Neural progenitor cell (in vitro differentiated cells): ENCODE measurements around the gene PTPRU. TPM values are rescaled to one million over a fixed set of nuclear protein-coding genes. Genes with fewer than 3 reads are reported as not detected.

Experiments
- DNase-seq: peaks from one replicate; pipeline ENCODE4 v3.0.0-alpha.2; 2016; ENCODE audit warnings: low spot score
- H2AFZ ChIP-seq: fragments of 200-600 bp; sonication (generic); replicated peaks from 2 replicates; pipeline ENCODE4 v1.6.1; 2016; ENCODE audit warnings: antibody characterized with exemption
- H3F3A ChIP-seq: fragments of 200-600 bp; sonication (generic); 2 replicates; pipeline ENCODE4 v1.6.1; 2016; ENCODE audit warnings: antibody characterized with exemption, low read depth
- H3K27ac ChIP-seq: fragments of 200-600 bp; sonication (generic); 2 replicates; pipeline ENCODE4 v1.5.1; 2016; ENCODE audit warnings: mild to moderate bottlenecking
- H3K27me3 ChIP-seq: fragments of 200-600 bp; sonication (generic); 2 replicates; pipeline ENCODE4 v1.6.1; 2016; ENCODE audit warnings: mild to moderate bottlenecking, moderate library complexity
- H3K36me3 ChIP-seq: fragments of 200-600 bp; sonication (generic); 2 replicates; pipeline ENCODE4 v1.5.1; 2016
- H3K4me1 ChIP-seq: fragments of 200-600 bp; sonication (generic); 2 replicates; pipeline ENCODE4 v1.6.1; 2016; ENCODE audit warnings: mixed run types
- H3K4me2 ChIP-seq: fragments of 200-600 bp; sonication (generic); 2 replicates; pipeline ENCODE4 v1.6.1; 2016
- H3K4me3 ChIP-seq: fragments of 200-600 bp; sonication (generic); 2 replicates; pipeline ENCODE4 v1.5.1; 2016
- H3K79me2 ChIP-seq: fragments of 200-600 bp; sonication (generic); 2 replicates; pipeline ENCODE4 v1.6.1; 2016; ENCODE audit warnings: low read depth
- H3K9ac ChIP-seq: fragments of 200-600 bp; sonication (generic); 2 replicates; pipeline ENCODE4 v1.6.1; 2016
- H3K9me3 ChIP-seq: fragments of 200-600 bp; sonication (generic); 2 replicates; pipeline ENCODE4 v1.5.1; 2016; ENCODE audit warnings: low read depth
- H4K20me1 ChIP-seq: fragments of 200-600 bp; sonication (generic); 2 replicates; pipeline ENCODE4 v1.6.1; 2016; ENCODE audit warnings: low read depth
- H3K27ac Mint-ChIP-seq: 3 replicates; pipeline ENCODE4 v1.8.0; 2021; ENCODE audit warnings: mixed read lengths
- H3K27me3 Mint-ChIP-seq: 2 replicates; pipeline ENCODE4 v1.8.0; 2022; ENCODE audit warnings: low read depth, mild to moderate bottlenecking, inconsistent platforms, moderate library complexity, mixed read lengths; ENCODE audit not compliant: insufficient read depth
- H3K36me3 Mint-ChIP-seq: 3 replicates; pipeline ENCODE4 v1.8.0; 2021; ENCODE audit warnings: mixed read lengths
- H3K4me1 Mint-ChIP-seq: 3 replicates; pipeline ENCODE4 v1.8.0; 2021; ENCODE audit warnings: mixed read lengths
- H3K4me3 Mint-ChIP-seq: 3 replicates; pipeline ENCODE4 v1.8.0; 2021; ENCODE audit warnings: mild to moderate bottlenecking, moderate library complexity, mixed read lengths
- H3K9me3 Mint-ChIP-seq: 3 replicates; pipeline ENCODE4 v1.8.0; 2020; ENCODE audit warnings: mixed read lengths
- CTCF ChIP-seq: fragments of 200-600 bp; sonication (generic); IDR thresholded peaks from 2 replicates; pipeline ENCODE4 v1.5.1; 2017; ENCODE audit warnings: antibody characterized with exemption, mild to moderate bottlenecking
- EZH2 ChIP-seq: fragments of 200-600 bp; sonication (generic); IDR thresholded peaks from 2 replicates; pipeline ENCODE4 v1.6.1; 2017; ENCODE audit warnings: antibody characterized with exemption, mild to moderate bottlenecking, moderate library complexity
- EZH2phosphoT487 ChIP-seq: fragments of 200-600 bp; sonication (generic); IDR thresholded peaks from 2 replicates; pipeline ENCODE4 v1.6.1; 2017; ENCODE audit warnings: antibody characterized with exemption
- total RNA-seq: library from RNA; depleted of rRNA; stranded (reverse); fragments of >200 nt; gene quantifications from 2 replicates; pipeline ENCODE4 v1.2.3, GENCODE V29; 2015; ENCODE audit warnings: low replicate concordance

PTPRU gene
- total RNA-seq, 1 donor from 2014 or later, result 29.5 TPM

- Mint-ChIP-seq H3K4me3 (no peak overlapping the region), H3K36me3 (peaks cover 5% of the 10 kb centered on the region), H3K27me3 (peaks cover 2% of the 10 kb centered on the region), H3K4me1 (peaks cover 16% of the 10 kb centered on the region), H3K27ac (no peak overlapping the region), H3K9me3 (no peaks in the 10 kb centered on the region)
- peaks cover 6% of the 10 kb centered on the region for H3K4me1 ChIP-seq
- H3K9ac ChIP-seq, result no peak overlapping the region
- H3F3A ChIP-seq, result peaks cover 13% of the 10 kb centered on the region
- no peaks in the 10 kb centered on the region for H3K36me3 ChIP-seq
- no peaks in the 10 kb centered on the region for H3K27me3 ChIP-seq
- H3K27ac ChIP-seq, result no peak overlapping the region
- no peaks in the 10 kb centered on the region for H4K20me1 ChIP-seq
- TF ChIP-seq CTCF, result no peak
- no peak for TF ChIP-seq EZH2
- TF ChIP-seq EZH2phosphoT487, result no peak
- no peak overlapping the region for H3K4me3 ChIP-seq
- H3K9me3 ChIP-seq, result no peaks in the 10 kb centered on the region
- H3K79me2 ChIP-seq, result no peaks in the 10 kb centered on the region
- H3K4me2 ChIP-seq, result no peak overlapping the region
- no peak for DNase-seq
- H2AFZ ChIP-seq, result no peak overlapping the region
Measured at GRCh38 chr1:29278124-29278523, 41.8 kb downstream of the PTPRU start.

DNA sequence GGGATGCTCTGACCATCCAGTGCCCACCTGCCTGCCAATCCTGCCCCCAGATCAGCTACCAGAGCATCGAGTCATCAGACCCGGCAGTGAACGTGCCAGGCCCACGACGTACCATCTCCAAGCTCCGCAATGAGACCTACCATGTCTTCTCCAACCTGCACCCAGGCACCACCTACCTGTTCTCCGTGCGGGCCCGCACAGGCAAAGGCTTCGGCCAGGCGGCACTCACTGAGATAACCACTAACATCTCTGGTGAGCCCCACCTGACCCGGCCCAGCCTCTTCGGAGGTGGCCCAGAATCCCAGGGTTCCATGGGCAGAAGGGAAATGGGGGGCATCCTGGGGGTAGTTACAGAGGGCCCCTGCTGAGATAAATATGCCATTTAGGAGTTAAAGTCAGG is 43.1 kb downstream of the PTPRU start:
- H3K9ac ChIP-seq, result no peak overlapping the region
- no peak overlapping the region for H3K4me2 ChIP-seq
- no peaks in the 10 kb centered on the region for H4K20me1 ChIP-seq
- H2AFZ ChIP-seq, result no peak overlapping the region
- no peaks in the 10 kb centered on the region for H3K79me2 ChIP-seq
- H3K27ac ChIP-seq, result no peak overlapping the region
- H3K4me3 Mint-ChIP-seq, result no peak overlapping the region
- no peaks in the 10 kb centered on the region for H3K9me3 Mint-ChIP-seq
- H3K4me1 Mint-ChIP-seq, result peaks cover 26% of the 10 kb centered on the region
- no peak overlapping the region for H3K27ac Mint-ChIP-seq
- peaks cover 16% of the 10 kb centered on the region for H3K4me1 ChIP-seq
- TF ChIP-seq EZH2phosphoT487 (no peak), EZH2 (no peak), CTCF (no peak)
- no peak for DNase-seq
- no peak overlapping the region for H3K4me3 ChIP-seq
- peaks cover 4% of the 10 kb centered on the region for H3K27me3 Mint-ChIP-seq
- H3F3A ChIP-seq, result peaks cover 23% of the 10 kb centered on the region
- H3K27me3 ChIP-seq, result no peaks in the 10 kb centered on the region
- no peaks in the 10 kb centered on the region for H3K9me3 ChIP-seq
- peaks cover 5% of the 10 kb centered on the region for H3K36me3 Mint-ChIP-seq
- no peaks in the 10 kb centered on the region for H3K36me3 ChIP-seq

DNA sequence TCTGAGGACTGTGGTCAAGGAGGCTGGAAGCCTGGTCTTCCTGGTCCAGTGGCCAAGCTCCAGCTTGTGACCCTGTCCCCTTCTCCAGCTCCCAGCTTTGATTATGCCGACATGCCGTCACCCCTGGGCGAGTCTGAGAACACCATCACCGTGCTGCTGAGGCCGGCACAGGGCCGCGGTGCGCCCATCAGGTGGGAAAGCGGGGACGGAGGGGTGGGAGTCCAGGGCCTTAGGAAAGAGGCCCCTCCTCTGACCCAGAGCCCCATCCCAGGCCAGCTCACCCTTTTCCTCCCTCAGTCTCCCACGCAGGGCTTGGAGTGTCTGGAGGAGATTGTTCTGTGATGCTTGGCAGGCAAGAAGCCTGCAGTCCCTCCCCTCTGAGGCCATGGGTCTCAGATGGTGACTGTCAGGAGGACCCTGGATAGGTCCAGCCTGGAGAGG is 43.6 kb downstream of the PTPRU start:
- no peak for DNase-seq
- no peak overlapping the region for H2AFZ ChIP-seq
- no peaks in the 10 kb centered on the region for H3K9me3 Mint-ChIP-seq
- H3K9ac ChIP-seq, result no peak overlapping the region
- H3K27me3 ChIP-seq, result no peaks in the 10 kb centered on the region
- H3K27ac Mint-ChIP-seq, result no peak overlapping the region
- peaks cover 17% of the 10 kb centered on the region for H3K4me1 ChIP-seq
- H3K79me2 ChIP-seq, result no peaks in the 10 kb centered on the region
- no peaks in the 10 kb centered on the region for H4K20me1 ChIP-seq
- peaks cover 6% of the 10 kb centered on the region for H3K27me3 Mint-ChIP-seq
- H3K4me3 ChIP-seq, result no peak overlapping the region
- H3K36me3 ChIP-seq, result no peaks in the 10 kb centered on the region
- peaks cover 30% of the 10 kb centered on the region for H3K4me1 Mint-ChIP-seq
- peaks cover 5% of the 10 kb centered on the region for H3K36me3 Mint-ChIP-seq
- peaks cover 23% of the 10 kb centered on the region for H3F3A ChIP-seq
- no peak overlapping the region for H3K27ac ChIP-seq
- H3K9me3 ChIP-seq, result no peaks in the 10 kb centered on the region
- TF ChIP-seq EZH2 (no peak), EZH2phosphoT487 (no peak), CTCF (no peak)
- H3K4me2 ChIP-seq, result no peak overlapping the region
- no peak overlapping the region for H3K4me3 Mint-ChIP-seq
